SK-MEL-5 (cell line): ENCODE data around the gene POLR2J. TPM values are rescaled to one million over a fixed set of nuclear protein-coding genes. Genes with fewer than 3 reads are reported as not detected.
"Not testable (repeated sequence)": the region's sequence is repeated elsewhere in the genome, so short reads cannot be mapped to it uniquely, and the experiment has no call there.

Source experiments
- DNase-seq: peaks from one replicate; pipeline ENCODE4 v3.0.0-alpha.2; 2016; ENCODE audit warnings: low read depth, low spot score
- in situ Hi-C: cut with HindIII; loops from 2 replicates; pipeline ENCODE4 v1.10.0; 2016; ENCODE audit warnings: low sequenced_read_pairs, high pct_unique_total_duplicates, low pct_unique_long_range_greater_than_20kb
- total RNA-seq: library from RNA; depleted of rRNA; stranded (reverse); fragments of >200 nt; shearing (Covaris generic); gene quantifications from 2 replicates; pipeline ENCODE4 v1.2.3, GENCODE V29; 2014

The POLR2J gene
- total RNA-seq, 1 experiment from 2014 or later = 105 TPM

- in situ Hi-C loops, DNase-seq: not testable (repeated sequence)
Measured at GRCh38 chr7:102503141-102503540, 24.4 kb upstream of the POLR2J start.

- in situ Hi-C loops = not testable (repeated sequence)
Measured at GRCh38 chr7:102498321-102498720, 19.6 kb upstream of the POLR2J start.

GRCh38 chr7:102497308-102497707 is 18.6 kb upstream of the POLR2J start:
- in situ Hi-C loops, DNase-seq: not testable (repeated sequence)

More at GRCh38 chr7:102498321-102498720, 19.6 kb upstream of the POLR2J start:
- not testable (repeated sequence) for DNase-seq

DNA sequence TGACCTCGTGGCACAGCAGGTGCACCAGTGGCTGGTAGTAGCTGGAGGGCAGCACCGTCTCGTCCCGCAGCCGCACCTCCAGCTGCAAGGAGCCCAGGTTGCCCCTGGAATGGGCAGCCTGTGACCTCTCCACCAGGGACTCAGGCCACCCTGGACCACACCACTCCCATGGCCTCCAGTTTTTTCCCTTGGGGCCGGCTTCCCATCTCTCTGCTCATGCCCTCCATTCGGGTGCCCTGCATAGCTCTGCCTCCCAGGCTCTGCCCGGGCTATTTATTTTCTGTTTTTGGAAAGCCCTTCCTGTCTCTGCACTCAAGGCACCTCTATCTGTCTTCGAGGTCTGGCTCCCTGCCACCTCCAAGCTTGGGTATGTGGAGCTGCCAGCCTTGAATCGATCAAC is 18.1 kb upstream of the POLR2J start:
- DNase-seq, in situ Hi-C loops: not testable (repeated sequence)

DNA sequence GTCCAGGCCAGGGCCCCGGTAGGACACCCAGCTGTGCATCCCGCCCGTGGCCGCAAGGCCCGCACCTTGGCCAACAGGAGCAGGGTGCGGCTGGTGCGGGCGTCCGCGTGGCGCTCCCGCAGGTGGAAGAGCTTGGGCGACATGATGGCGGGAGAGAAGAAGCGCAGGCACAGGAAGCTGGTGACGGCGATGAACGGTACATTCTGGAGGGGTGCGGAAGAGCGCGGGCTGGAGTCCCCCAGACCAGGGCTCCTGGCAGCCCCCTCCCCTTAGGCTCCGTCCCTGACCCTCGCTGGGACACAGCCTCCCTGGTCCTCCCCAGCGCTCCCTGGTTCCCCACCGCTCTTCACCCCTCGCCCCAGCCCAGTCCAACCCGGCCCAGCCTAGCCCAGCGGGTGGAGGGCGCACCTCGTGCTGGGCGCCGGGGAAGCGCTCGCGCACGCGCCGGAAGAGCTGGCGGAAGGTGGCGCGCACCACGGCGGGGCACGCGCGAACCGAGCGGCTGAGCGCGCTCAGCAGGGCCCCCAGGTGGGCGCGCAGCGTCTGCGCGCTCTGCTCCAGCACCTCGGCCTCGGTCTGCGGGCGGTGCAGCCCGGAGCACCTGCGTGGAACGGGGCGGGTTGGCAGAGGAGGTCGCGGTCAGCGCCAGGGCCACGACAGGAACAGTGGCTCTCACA is 15.9 kb upstream of the POLR2J start:
- DNase-seq, in situ Hi-C loops: not testable (repeated sequence)

DNA sequence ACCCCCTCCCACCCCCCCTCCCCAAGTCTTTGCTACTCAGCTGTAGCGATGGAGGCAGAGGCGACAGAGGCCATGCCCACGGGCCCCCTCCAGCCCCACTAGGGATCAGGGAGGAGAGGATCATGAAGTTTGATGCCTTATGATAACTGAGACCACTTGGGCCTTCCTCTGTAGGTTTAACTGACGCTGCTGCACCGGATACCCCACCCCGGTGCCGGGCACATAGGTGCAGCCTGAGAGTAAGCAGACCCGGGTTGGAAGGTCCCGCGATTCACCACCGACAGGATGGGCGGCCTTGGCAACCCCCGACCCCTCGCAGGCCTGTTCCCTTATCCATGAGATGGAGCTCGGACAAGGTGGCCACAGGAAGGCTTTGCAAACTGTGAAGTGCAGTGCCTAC is 15.3 kb upstream of the POLR2J start:
- DNase-seq, in situ Hi-C loops: not testable (repeated sequence)

GRCh38 chr7:102493220-102493935 is 14.7 kb upstream of the POLR2J start:
- DNase-seq, in situ Hi-C loops: not testable (repeated sequence)

GRCh38 chr7:102490529-102491075 is 11.9 kb upstream of the POLR2J start:
- in situ Hi-C loops, DNase-seq: not testable (repeated sequence)

DNA sequence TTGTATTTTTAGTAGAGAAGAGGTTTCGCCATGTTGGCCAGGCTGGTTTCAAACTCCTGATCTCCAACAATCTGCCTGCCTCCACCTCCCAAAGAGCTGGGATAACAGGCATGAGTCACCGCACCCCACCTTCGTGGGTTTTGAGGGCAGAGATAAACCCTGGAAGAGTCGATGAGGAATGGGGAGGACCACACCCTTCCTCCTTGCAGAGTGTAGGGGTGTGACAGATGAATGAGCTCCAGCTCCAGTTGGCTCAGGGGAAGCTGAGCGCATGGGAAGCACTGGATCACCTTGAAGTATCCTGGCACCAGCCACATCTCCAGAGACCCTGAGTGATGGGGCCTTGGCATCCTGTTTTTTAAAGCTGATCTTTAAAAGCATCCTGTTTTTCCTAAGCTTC is 5.6 kb upstream of the POLR2J start:
- DNase-seq, in situ Hi-C loops: not testable (repeated sequence)

GRCh38 chr7:102481962-102482361 is 3.2 kb upstream of the POLR2J start:
- in situ Hi-C loops, DNase-seq: not testable (repeated sequence)

- DNase-seq, in situ Hi-C loops: not testable (repeated sequence)
Measured at GRCh38 chr7:102479982-102480637, 1.4 kb upstream of the POLR2J start.

DNA sequence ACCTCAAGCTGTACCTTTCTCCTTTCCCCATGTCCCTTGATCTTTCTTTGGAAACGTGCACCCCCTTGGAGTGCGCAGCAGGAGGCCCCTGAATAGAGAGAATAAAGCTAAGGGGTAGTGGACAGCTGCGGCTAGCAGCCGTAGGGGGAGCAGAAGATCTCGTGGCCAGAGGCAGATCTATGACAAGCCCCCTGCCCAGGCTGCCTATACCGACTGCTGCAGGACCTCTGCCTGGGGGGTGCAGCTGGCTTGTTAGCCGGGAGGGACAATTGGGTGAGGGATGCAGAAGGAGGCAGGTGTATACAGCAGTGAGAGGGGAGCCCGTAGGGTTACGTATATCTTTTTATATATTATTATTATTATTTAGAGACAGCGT is 475 bp upstream of the POLR2J start:
- in situ Hi-C loops, DNase-seq: not testable (repeated sequence)

DNA sequence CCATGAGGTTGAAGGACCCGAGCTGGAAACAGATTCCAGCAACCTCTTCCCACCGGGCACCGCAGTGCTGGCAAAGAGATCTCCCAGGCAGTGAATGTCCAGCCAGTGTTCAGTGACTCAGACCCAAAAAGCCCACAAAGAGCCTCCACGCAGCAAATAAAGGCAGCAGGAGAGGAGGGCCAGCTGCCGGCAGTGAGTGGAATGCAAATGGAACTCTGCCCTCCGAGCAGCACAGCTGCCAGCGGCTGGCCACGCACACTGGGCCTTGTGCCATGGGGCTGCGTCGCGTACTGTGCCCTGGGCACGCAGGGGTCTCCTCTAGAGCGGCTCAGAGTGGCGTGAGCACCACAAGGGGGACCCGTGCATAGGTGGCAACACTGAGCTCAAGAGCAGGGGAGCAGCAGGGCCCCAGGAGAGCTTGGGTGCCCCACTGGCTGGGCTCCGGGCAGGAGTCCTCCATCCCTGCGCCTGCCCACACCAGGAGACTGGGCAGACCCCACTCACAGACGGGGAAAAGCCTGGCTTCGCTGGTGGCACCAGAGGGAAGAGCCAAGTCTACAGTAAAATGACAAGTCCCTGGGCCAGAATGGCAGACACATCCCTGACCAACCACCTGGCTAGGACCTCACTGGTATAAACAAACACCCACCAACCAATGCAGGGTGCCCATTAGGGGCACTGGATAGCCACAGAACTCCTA is 3.8 kb downstream of the POLR2J start:
- DNase-seq, in situ Hi-C loops: not testable (repeated sequence)

DNA sequence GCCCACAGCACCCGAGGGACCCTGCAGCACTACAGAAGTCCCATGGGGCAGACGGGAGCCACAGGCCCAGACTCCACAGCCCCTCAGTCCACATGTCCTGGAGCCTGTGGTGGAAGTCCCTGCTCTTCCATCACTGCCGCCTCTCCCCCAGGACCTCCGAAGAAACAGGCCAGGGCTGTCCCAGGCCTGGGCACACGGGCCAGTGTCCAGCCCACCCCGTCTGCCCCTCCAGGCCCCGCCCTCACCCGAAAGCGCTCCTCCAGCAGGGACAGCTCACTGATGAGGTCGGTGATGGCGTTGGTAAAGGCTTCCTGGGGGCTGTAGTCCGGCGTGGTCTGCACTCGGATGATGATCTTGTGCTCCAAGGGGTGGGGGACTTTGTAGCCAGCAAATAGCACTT is 4.6 kb downstream of the POLR2J start:
- in situ Hi-C loops, DNase-seq: not testable (repeated sequence)

DNA sequence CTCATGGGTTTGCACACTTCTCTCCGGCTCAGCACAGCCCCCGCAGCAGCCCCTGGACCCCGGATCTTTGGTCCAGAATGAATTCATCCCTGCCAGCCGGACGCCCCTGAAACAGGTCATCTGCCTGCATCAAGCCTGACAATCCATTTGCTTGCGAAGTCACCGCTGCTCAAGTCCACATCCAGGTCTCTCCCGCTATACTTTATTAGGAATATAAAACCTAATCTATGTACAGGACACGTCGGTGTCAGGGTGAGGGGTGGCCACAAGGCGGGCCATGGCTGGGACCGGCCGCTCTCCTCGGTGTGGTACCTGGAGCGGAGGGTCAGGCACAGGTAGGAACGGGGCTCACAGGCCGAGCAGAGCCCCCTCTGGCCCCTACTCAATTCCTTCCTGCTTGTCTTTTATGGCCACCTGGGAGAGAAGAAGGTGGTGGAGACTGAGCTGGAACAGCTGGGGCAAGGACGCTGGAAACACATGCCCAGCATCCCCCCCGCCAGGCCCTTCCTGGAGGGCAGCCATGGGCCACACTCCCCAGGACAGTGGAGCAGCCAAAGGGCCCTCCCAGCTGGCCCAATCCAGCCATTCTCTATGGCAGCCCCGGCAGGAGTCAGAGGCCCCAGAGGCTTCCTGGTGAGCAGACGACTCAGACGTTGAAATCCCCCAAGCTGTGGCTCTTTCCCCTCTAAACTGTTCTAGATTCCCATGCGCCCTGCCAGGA is 5.3 kb downstream of the POLR2J start:
- in situ Hi-C loops = no loop called here
- no peak for DNase-seq

GRCh38 chr7:102472126-102473041 is 6.3 kb downstream of the POLR2J start:
- no peak for DNase-seq
- in situ Hi-C loops = no loop called here
